Measurements from ENCODE around the gene RBP4.

Gene RBP4

GRCh38 chr10:93573924-93574323 lies 27.1 kb downstream of the RBP4 start:
- peaks cover 21% of the 10 kb centered on the region for H3K27me3 ChIP-seq (ENCODE audit: insufficient read depth, insufficient read length)
- no peaks in the 10 kb centered on the region for H3K36me3 ChIP-seq (ENCODE audit: insufficient read depth, insufficient read length, low read length)
- no peaks in the 10 kb centered on the region for H3K4me1 ChIP-seq (ENCODE audit: insufficient read depth, insufficient read length)
- H3K9ac ChIP-seq (ENCODE audit: insufficient read length, low read depth), result no peak overlapping the region
- H3K4me3 ChIP-seq (ENCODE audit: insufficient read length, low read depth), result no peak overlapping the region
- DNase-seq (ENCODE audit: low read depth, low spot score), result no peak
- no peak for TF ChIP-seq YY1 (IDR thresholded peaks at IDR 0.05; ENCODE audit: insufficient read depth, insufficient read length)
- TF ChIP-seq SUZ12 (IDR thresholded peaks at IDR 0.05; ENCODE audit: extremely low read depth, insufficient read depth, insufficient read length), result no peak
- TF ChIP-seq ZNF274 (IDR thresholded peaks at IDR 0.05; ENCODE audit: low read depth, low read length), result no peak
- H3K9me3 ChIP-seq (ENCODE audit: insufficient read depth, low read length), result no peaks in the 10 kb centered on the region

- H3K36me3 ChIP-seq (ENCODE audit: insufficient read depth, insufficient read length, low read length), result no peaks in the 10 kb centered on the region
- no peak for DNase-seq (ENCODE audit: low read depth, low spot score)
- H3K9ac ChIP-seq (ENCODE audit: insufficient read length, low read depth), result no peak overlapping the region
- H3K4me3 ChIP-seq (ENCODE audit: insufficient read length, low read depth), result no peak overlapping the region
- peaks cover 27% of the 10 kb centered on the region for H3K27me3 ChIP-seq (ENCODE audit: insufficient read depth, insufficient read length)
- H3K4me1 ChIP-seq (ENCODE audit: insufficient read depth, insufficient read length), result no peaks in the 10 kb centered on the region
- H3K9me3 ChIP-seq (ENCODE audit: insufficient read depth, low read length), result no peaks in the 10 kb centered on the region
- no peak for TF ChIP-seq SUZ12 (IDR thresholded peaks at IDR 0.05; ENCODE audit: extremely low read depth, insufficient read depth, insufficient read length)
- TF ChIP-seq YY1 (IDR thresholded peaks at IDR 0.05; ENCODE audit: insufficient read depth, insufficient read length), result no peak
- no peak for TF ChIP-seq ZNF274 (IDR thresholded peaks at IDR 0.05; ENCODE audit: low read depth, low read length)
Measured at GRCh38 chr10:93573051-93573909, 27.8 kb downstream of the RBP4 start.

DNA sequence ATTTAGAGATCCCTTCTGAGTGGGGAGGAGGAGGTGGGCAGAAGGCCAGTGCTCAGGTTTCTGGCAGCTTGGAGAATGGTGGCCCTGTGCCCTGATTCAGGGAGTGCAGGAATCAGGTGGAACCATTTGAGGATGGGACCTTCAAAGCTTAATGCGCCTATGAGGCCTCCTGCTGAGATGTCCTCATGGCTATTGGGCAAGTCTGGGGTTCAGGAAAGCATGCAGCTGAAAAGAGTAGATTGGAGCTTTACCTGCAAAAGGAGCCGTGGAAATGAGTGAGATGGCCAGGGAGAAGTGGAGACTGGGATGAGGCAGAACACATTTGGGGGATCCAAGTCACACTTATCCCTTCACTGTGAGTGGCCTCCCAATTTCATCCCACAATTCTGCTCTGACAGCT lies 28.4 kb downstream of the RBP4 start:
- no peak for TF ChIP-seq YY1 (IDR thresholded peaks at IDR 0.05; ENCODE audit: insufficient read depth, insufficient read length)
- no peak for TF ChIP-seq SUZ12 (IDR thresholded peaks at IDR 0.05; ENCODE audit: extremely low read depth, insufficient read depth, insufficient read length)
- no peak for TF ChIP-seq ZNF274 (IDR thresholded peaks at IDR 0.05; ENCODE audit: low read depth, low read length)
- no peak for DNase-seq (ENCODE audit: low read depth, low spot score)
- no peaks in the 10 kb centered on the region for H3K4me1 ChIP-seq (ENCODE audit: insufficient read depth, insufficient read length)
- H3K9ac ChIP-seq (ENCODE audit: insufficient read length, low read depth), result no peak overlapping the region
- H3K9me3 ChIP-seq (ENCODE audit: insufficient read depth, low read length), result no peaks in the 10 kb centered on the region
- H3K36me3 ChIP-seq (ENCODE audit: insufficient read depth, insufficient read length, low read length), result no peaks in the 10 kb centered on the region
- H3K4me3 ChIP-seq (ENCODE audit: insufficient read length, low read depth), result no peak overlapping the region
- H3K27me3 ChIP-seq (ENCODE audit: insufficient read depth, insufficient read length), result peaks cover 34% of the 10 kb centered on the region

DNA sequence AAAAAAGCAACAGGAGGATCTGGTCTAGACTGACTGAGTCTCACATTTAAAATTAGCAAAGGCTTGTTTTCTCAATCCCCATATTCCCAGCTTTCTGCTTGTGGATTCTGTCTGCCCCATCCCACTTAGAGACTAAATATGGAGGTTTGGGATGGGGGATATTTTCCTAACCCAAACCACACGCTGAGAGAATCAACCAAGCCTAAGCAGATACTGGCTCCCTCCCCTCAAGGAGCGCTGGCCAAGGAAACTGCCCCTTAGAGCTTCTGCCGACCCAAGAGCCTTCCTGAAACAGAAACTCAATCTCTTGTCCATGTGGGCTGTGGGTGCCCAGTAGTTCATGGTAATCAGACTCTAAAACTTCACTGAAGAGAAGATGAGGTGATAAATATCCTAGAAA lies 30.7 kb downstream of the RBP4 start:
- TF ChIP-seq ZNF274 (IDR thresholded peaks at IDR 0.05; ENCODE audit: low read depth, low read length) (no peak), YY1 (IDR thresholded peaks at IDR 0.05; ENCODE audit: insufficient read depth, insufficient read length) (no peak)
- H3K4me1 ChIP-seq (ENCODE audit: insufficient read depth, insufficient read length), result peaks cover 2% of the 10 kb centered on the region
- no peaks in the 10 kb centered on the region for H3K36me3 ChIP-seq (ENCODE audit: insufficient read depth, insufficient read length, low read length)
- H3K9ac ChIP-seq (ENCODE audit: insufficient read length, low read depth), result no peak overlapping the region
- DNase-seq (ENCODE audit: low read depth, low spot score), result no peak
- peaks cover 56% of the 10 kb centered on the region for H3K27me3 ChIP-seq (ENCODE audit: insufficient read depth, insufficient read length)
- no peaks in the 10 kb centered on the region for H3K9me3 ChIP-seq (ENCODE audit: insufficient read depth, low read length)
- no peak overlapping the region for H3K4me3 ChIP-seq (ENCODE audit: insufficient read length, low read depth)

- TF ChIP-seq ZNF274 (IDR thresholded peaks at IDR 0.05; ENCODE audit: low read depth, low read length), result no peak
- no peak for TF ChIP-seq YY1 (IDR thresholded peaks at IDR 0.05; ENCODE audit: insufficient read depth, insufficient read length)
- no peak for TF ChIP-seq SUZ12 (IDR thresholded peaks at IDR 0.05; ENCODE audit: extremely low read depth, insufficient read depth, insufficient read length)
- no peaks in the 10 kb centered on the region for H3K9me3 ChIP-seq (ENCODE audit: insufficient read depth, low read length)
- no peak overlapping the region for H3K9ac ChIP-seq (ENCODE audit: insufficient read length, low read depth)
- H3K36me3 ChIP-seq (ENCODE audit: insufficient read depth, insufficient read length, low read length), result no peaks in the 10 kb centered on the region
- peaks cover 71% of the 10 kb centered on the region for H3K27me3 ChIP-seq (ENCODE audit: insufficient read depth, insufficient read length)
- DNase-seq (ENCODE audit: low read depth, low spot score), result no peak
- H3K4me3 ChIP-seq (ENCODE audit: insufficient read length, low read depth), result no peak overlapping the region
- peaks cover 2% of the 10 kb centered on the region for H3K4me1 ChIP-seq (ENCODE audit: insufficient read depth, insufficient read length)
Measured at GRCh38 chr10:93568105-93568390, 33.0 kb downstream of the RBP4 start.

DNA sequence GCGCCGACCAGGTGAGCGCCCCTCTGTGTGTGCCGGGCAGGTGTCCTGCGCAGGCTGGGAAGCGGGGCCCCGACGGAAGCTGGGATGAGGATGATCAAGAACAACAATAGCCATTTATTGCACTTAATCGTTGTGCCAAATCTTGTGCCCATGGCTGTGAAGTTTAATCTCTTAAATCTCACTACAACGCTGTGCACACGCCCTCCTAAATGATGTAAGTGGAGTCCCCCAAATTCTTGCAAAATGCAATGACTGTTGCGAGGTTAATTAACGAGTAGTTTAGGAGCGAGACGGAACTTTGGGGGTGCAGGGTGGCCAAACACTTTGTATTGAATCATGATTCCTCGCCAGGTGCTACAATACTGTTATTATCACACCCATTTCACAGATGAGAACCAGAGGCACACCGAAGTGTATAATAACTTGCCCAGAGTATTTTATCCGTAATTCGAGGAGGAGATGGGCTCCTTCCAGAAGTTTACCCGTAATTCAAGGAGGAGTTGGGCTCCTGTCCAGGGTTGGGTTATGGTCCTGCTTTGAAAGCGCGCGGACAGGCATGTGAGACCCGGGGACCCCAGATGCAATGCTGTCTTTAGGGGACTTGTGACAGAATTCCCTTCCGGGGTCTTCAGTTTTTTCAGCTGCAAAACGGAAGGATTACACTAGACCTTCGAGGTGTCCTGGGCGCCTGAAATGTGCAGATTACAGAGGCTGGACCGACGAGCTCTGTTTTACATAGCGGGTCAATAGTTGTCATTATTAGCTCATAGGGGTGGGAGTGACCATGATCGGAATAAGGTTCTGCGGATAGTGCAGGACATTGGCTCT lies 33.5 kb downstream of the RBP4 start:
- Histone ChIP-seq H3K36me3 (ENCODE audit: insufficient read depth, insufficient read length, low read length) (no peaks in the 10 kb centered on the region), H3K4me1 (ENCODE audit: insufficient read depth, insufficient read length) (peaks cover 2% of the 10 kb centered on the region), H3K9me3 (ENCODE audit: insufficient read depth, low read length) (no peaks in the 10 kb centered on the region), H3K9ac (ENCODE audit: insufficient read length, low read depth) (no peak overlapping the region), H3K4me3 (ENCODE audit: insufficient read length, low read depth) (peak overlapping the region; percentile 51), H3K27me3 (ENCODE audit: insufficient read depth, insufficient read length) (peaks cover 71% of the 10 kb centered on the region)
- TF ChIP-seq ZNF274 (IDR thresholded peaks at IDR 0.05; ENCODE audit: low read depth, low read length), result no peak
- no peak for TF ChIP-seq SUZ12 (IDR thresholded peaks at IDR 0.05; ENCODE audit: extremely low read depth, insufficient read depth, insufficient read length)
- TF ChIP-seq YY1 (IDR thresholded peaks at IDR 0.05; ENCODE audit: insufficient read depth, insufficient read length), result no peak
- DNase-seq (ENCODE audit: low read depth, low spot score), result no peak

Measured in NT2/D1 (cell line).